ENCODE measurements around the gene NYAP2.

Gene NYAP2

GRCh38 chr2:225488743-225489142, 89.2 kb downstream of the NYAP2 start:
- TF ChIP-seq CTCF (IDR thresholded peaks at IDR 0.05): no peak
- DNase-seq: no peak
- Mint-ChIP-seq H3K9me3 (no peaks in the 10 kb centered on the region), H3K27ac (no peak overlapping the region), H3K4me1 (no peaks in the 10 kb centered on the region), H3K36me3 (ENCODE audit: low read depth) (no peaks in the 10 kb centered on the region), H3K4me3 (no peak overlapping the region), H3K27me3 (ENCODE audit: low read depth, poor library complexity) (no peaks in the 10 kb centered on the region)

- H3K36me3 Mint-ChIP-seq (ENCODE audit: low read depth): no peaks in the 10 kb centered on the region
- no peak for DNase-seq
- no peak overlapping the region for H3K27ac Mint-ChIP-seq
- H3K9me3 Mint-ChIP-seq: no peaks in the 10 kb centered on the region
- TF ChIP-seq CTCF (IDR thresholded peaks at IDR 0.05): no peak
- peaks cover 6% of the 10 kb centered on the region for H3K4me1 Mint-ChIP-seq
- no peak overlapping the region for H3K4me3 Mint-ChIP-seq
- H3K27me3 Mint-ChIP-seq (ENCODE audit: low read depth, poor library complexity): no peaks in the 10 kb centered on the region
Measured at GRCh38 chr2:225493420-225494099, 94.0 kb downstream of the NYAP2 start.

- TF ChIP-seq CTCF (IDR thresholded peaks at IDR 0.05): no peak
- Mint-ChIP-seq H3K36me3 (ENCODE audit: low read depth) (no peaks in the 10 kb centered on the region), H3K27ac (no peak overlapping the region), H3K27me3 (ENCODE audit: low read depth, poor library complexity) (no peaks in the 10 kb centered on the region), H3K4me3 (no peak overlapping the region), H3K9me3 (no peaks in the 10 kb centered on the region), H3K4me1 (peaks cover 9% of the 10 kb centered on the region)
- DNase-seq: no peak
Measured at GRCh38 chr2:225494100-225494459, 94.6 kb downstream of the NYAP2 start.

GRCh38 chr2:225495706-225496105, 96.2 kb downstream of the NYAP2 start:
- H3K4me3 Mint-ChIP-seq: no peak overlapping the region
- no peak for TF ChIP-seq CTCF (IDR thresholded peaks at IDR 0.05)
- DNase-seq: no peak
- no peaks in the 10 kb centered on the region for H3K9me3 Mint-ChIP-seq
- no peak overlapping the region for H3K27ac Mint-ChIP-seq
- H3K27me3 Mint-ChIP-seq (ENCODE audit: low read depth, poor library complexity): no peaks in the 10 kb centered on the region
- H3K36me3 Mint-ChIP-seq (ENCODE audit: low read depth): no peaks in the 10 kb centered on the region
- H3K4me1 Mint-ChIP-seq: peaks cover 9% of the 10 kb centered on the region

GRCh38 chr2:225496568-225496967, 97.1 kb downstream of the NYAP2 start:
- Mint-ChIP-seq H3K9me3 (no peaks in the 10 kb centered on the region), H3K4me3 (no peak overlapping the region), H3K27me3 (ENCODE audit: low read depth, poor library complexity) (no peaks in the 10 kb centered on the region), H3K27ac (no peak overlapping the region), H3K4me1 (peaks cover 9% of the 10 kb centered on the region), H3K36me3 (ENCODE audit: low read depth) (no peaks in the 10 kb centered on the region)
- no peak for DNase-seq
- TF ChIP-seq CTCF (IDR thresholded peaks at IDR 0.05): no peak

- TF ChIP-seq CTCF (IDR thresholded peaks at IDR 0.05): no peak
- DNase-seq: no peak
- Mint-ChIP-seq H3K36me3 (ENCODE audit: low read depth) (no peaks in the 10 kb centered on the region), H3K4me3 (no peak overlapping the region), H3K27ac (no peak overlapping the region), H3K9me3 (no peaks in the 10 kb centered on the region), H3K4me1 (peaks cover 9% of the 10 kb centered on the region), H3K27me3 (ENCODE audit: low read depth, poor library complexity) (no peaks in the 10 kb centered on the region)
Measured at GRCh38 chr2:225497166-225497565, 97.7 kb downstream of the NYAP2 start.

Measured in nephron progenitor cell (in vitro differentiated cells).